ENCODE data around the gene HDHD5. TPM values are rescaled to one million over a fixed set of nuclear protein-coding genes. Genes with fewer than 3 reads are reported as not detected.

The HDHD5 gene
- total and polyA plus RNA-seq, 2 of the 13 experiments (the other 11 are each of a cell fraction or from before 2014, with no cell fraction given), result not detected

DNA sequence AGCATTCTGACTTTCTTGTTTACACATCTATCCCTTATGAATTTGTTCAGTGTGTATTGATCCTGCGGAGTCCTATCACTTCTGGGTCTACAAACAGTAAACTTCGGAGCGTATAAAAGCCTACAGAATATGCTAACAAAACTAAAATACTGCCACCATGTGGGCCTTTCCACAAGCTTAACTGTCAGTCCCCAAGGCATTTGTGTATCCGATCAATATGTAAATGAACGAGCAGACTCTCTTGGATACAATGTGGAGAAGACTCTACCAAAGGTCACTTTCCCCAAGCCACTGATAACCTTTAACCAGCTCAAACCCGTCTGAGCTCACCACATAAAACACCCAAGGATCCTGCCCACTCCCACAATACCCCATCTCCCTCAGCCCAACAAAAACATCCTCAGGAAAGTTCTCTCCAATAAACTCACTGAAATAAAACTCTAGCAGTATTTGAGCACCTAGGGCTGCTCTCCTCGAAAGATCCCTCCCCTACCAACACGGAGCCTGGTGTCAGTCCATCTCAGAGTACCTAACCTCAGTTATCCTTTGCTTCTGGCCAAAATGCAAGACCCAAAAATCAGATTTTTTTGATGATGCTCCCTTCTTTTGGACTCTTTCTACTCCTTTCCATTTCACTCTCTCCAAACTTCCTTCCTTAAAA is 42.3 kb upstream of the HDHD5 start:
- intact Hi-C loops (cut with micrococcal nuclease; ENCODE audit: unreplicated experiment) (loop anchor here (1.0 kb wide), 1 partner anchor 30 kb away; no protein-coding TSS in a partner anchor), in situ Hi-C loops (cut with HindIII; ENCODE audit: extremely low pct_ligation_motif_present, low pct_unique_long_range_greater_than_20kb) (no loop called here)
- CTCF ChIA-PET (ENCODE audit: low intra/inter-chr PET ratio, low total read pairs), result interaction anchor here (0.9 kb wide), 1 partner anchor 126 kb away, joined by 4 read pairs; no protein-coding TSS in a partner anchor
- TF ChIP-seq ZNF652 (CRISPR knock-in tag; IDR thresholded peaks at IDR 0.05; ENCODE audit: borderline replicate concordance, low read depth) (peak; percentile 66), NCOA5 (CRISPR knock-in tag; IDR thresholded peaks at IDR 0.05) (no peak), AGO2 (optimal IDR thresholded peaks at IDR 0.05; ENCODE audit: low read depth, low read length) (no peak), PITX1 (CRISPR knock-in tag; IDR thresholded peaks at IDR 0.05) (no peak), ZNF205 (CRISPR knock-in tag; IDR thresholded peaks at IDR 0.05) (no peak), ZBTB42 (CRISPR knock-in tag; IDR thresholded peaks at IDR 0.05) (no peak), HIVEP1 (CRISPR knock-in tag; IDR thresholded peaks at IDR 0.05) (no peak), NKX3-1 (CRISPR knock-in tag; IDR thresholded peaks at IDR 0.05) (no peak), RXRB (CRISPR knock-in tag; IDR thresholded peaks at IDR 0.05; ENCODE audit: borderline replicate concordance) (peak; percentile 40; the same call in 1 of the 2 replicates), GABPB1 (CRISPR knock-in tag; IDR thresholded peaks at IDR 0.05) (no peak), ONECUT2 (CRISPR knock-in tag; IDR thresholded peaks at IDR 0.05) (peak; percentile 71), ZNF570 (CRISPR knock-in tag; IDR thresholded peaks at IDR 0.05; ENCODE audit: borderline replicate concordance) (no peak)
- TF ChIP-seq, protein P1, sequence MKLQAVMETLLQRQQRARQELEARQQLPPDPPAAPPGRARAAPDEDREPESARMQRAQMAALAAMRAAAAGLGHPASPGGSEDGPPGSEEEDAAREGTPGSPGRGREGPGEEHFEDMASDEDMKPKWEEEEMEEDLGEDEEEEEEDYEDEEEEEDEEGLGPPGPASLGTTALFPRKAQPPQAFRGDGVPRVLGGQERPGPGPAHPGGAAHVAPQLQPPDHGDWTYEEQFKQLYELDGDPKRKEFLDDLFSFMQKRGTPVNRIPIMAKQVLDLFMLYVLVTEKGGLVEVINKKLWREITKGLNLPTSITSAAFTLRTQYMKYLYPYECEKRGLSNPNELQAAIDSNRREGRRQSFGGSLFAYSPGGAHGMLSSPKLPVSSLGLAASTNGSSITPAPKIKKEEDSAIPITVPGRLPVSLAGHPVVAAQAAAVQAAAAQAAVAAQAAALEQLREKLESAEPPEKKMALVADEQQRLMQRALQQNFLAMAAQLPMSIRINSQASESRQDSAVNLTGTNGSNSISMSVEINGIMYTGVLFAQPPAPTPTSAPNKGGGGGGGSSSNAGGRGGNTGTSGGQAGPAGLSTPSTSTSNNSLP (IDR thresholded peaks at IDR 0.05; ENCODE audit: low read depth, low read length), result peak; percentile 25; the same call in 1 of the 2 replicates
- TF ChIP-seq, protein P2, sequence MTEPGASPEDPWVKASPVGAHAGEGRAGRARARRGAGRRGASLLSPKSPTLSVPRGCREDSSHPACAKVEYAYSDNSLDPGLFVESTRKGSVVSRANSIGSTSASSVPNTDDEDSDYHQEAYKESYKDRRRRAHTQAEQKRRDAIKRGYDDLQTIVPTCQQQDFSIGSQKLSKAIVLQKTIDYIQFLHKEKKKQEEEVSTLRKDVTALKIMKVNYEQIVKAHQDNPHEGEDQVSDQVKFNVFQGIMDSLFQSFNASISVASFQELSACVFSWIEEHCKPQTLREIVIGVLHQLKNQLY (CRISPR knock-in tag; IDR thresholded peaks at IDR 0.05), result no peak
- TF ChIP-seq, protein P3, sequence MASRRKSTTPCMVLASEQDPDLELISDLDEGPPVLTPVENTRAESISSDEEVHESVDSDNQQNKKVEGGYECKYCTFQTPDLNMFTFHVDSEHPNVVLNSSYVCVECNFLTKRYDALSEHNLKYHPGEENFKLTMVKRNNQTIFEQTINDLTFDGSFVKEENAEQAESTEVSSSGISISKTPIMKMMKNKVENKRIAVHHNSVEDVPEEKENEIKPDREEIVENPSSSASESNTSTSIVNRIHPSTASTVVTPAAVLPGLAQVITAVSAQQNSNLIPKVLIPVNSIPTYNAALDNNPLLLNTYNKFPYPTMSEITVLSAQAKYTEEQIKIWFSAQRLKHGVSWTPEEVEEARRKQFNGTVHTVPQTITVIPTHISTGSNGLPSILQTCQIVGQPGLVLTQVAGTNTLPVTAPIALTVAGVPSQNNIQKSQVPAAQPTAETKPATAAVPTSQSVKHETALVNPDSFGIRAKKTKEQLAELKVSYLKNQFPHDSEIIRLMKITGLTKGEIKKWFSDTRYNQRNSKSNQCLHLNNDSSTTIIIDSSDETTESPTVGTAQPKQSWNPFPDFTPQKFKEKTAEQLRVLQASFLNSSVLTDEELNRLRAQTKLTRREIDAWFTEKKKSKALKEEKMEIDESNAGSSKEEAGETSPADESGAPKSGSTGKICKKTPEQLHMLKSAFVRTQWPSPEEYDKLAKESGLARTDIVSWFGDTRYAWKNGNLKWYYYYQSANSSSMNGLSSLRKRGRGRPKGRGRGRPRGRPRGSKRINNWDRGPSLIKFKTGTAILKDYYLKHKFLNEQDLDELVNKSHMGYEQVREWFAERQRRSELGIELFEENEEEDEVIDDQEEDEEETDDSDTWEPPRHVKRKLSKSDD (CRISPR knock-in tag; IDR thresholded peaks at IDR 0.05; ENCODE audit: low read depth), result no peak
- TF ChIP-seq, protein P4, sequence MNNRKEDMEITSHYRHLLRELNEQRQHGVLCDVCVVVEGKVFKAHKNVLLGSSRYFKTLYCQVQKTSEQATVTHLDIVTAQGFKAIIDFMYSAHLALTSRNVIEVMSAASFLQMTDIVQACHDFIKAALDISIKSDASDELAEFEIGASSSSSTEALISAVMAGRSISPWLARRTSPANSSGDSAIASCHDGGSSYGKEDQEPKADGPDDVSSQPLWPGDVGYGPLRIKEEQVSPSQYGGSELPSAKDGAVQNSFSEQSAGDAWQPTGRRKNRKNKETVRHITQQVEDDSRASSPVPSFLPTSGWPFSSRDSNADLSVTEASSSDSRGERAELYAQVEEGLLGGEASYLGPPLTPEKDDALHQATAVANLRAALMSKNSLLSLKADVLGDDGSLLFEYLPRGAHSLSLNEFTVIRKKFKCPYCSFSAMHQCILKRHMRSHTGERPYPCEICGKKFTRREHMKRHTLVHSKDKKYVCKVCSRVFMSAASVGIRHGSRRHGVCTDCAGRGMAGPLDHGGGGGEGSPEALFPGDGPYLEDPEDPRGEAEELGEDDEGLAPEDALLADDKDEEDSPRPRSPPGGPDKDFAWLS (CRISPR knock-in tag; IDR thresholded peaks at IDR 0.05; ENCODE audit: borderline replicate concordance), result no peak
- TF ChIP-seq, protein P5, sequence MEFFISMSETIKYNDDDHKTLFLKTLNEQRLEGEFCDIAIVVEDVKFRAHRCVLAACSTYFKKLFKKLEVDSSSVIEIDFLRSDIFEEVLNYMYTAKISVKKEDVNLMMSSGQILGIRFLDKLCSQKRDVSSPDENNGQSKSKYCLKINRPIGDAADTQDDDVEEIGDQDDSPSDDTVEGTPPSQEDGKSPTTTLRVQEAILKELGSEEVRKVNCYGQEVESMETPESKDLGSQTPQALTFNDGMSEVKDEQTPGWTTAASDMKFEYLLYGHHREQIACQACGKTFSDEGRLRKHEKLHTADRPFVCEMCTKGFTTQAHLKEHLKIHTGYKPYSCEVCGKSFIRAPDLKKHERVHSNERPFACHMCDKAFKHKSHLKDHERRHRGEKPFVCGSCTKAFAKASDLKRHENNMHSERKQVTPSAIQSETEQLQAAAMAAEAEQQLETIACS (CRISPR knock-in tag; IDR thresholded peaks at IDR 0.05), result no peak

More for the DNA sequence above, 42.3 kb upstream of the HDHD5 start:
- no peak overlapping the region for H2AFZ ChIP-seq (ENCODE audit: low read length)
- H3K4me2 ChIP-seq (ENCODE audit: low read depth, low read length), result no peak overlapping the region
- H3K9me3 ChIP-seq (ENCODE audit: low read length), result no peaks in the 10 kb centered on the region
- no peak overlapping the region; a peak in 1 of 6 replicates for H3K4me3 ChIP-seq (replicated peaks in 1 of 3; ENCODE audit: insufficient read depth in 1 of 3, low read depth in 2 of 3, low read length in 3 of 3)
- no peak overlapping the region for H3K27ac ChIP-seq (ENCODE audit: extremely low read length, insufficient read depth, low read length)
- FAIRE-seq (peak; percentile 77), ATAC-seq (peak; percentile 95), DNase-seq (ENCODE audit: low spot score) (peak; percentile 53)
- H4K20me1 ChIP-seq (ENCODE audit: insufficient read depth, low read length), result no peaks in the 10 kb centered on the region
- no TSS peak for BruUV-seq (replicated peaks)
- no peaks in the 10 kb centered on the region for H3K79me2 ChIP-seq (ENCODE audit: insufficient read depth, low read length)
- WGBS (ENCODE audit: low lambda C conversion rate), result 4% methylated on average over 8 of the region's 8 CpGs
- POLR2A ChIA-PET, result interaction anchor here (1.8 kb wide), 1 partner anchor 30 kb away, joined by 13 read pairs; no protein-coding TSS in a partner anchor
- no peaks in the 10 kb centered on the region for H3K27me3 ChIP-seq (ENCODE audit: control insufficient read depth in 1 of 2, insufficient read depth in 2 of 2, low read length in 2 of 2)
- no peaks in the 10 kb centered on the region for H3K36me3 ChIP-seq (replicated peaks in 1 of 2; ENCODE audit: control insufficient read depth in 1 of 2, insufficient read depth in 2 of 2, low read length in 2 of 2)
- peaks cover 12% of the 10 kb centered on the region for H3K4me1 ChIP-seq (ENCODE audit: insufficient read depth, low read length)
- H3K9ac ChIP-seq (ENCODE audit: insufficient read depth, low read depth, low read length), result no peak overlapping the region

Measured in HepG2 (cell line).